ENCODE results near the gene ACAA1. TPM values are rescaled to one million over a fixed set of nuclear protein-coding genes. Genes with fewer than 3 reads are reported as not detected.

Gene ACAA1
- total RNA-seq, 4 donors from 2014 or later, result 48.1 to 69.5 (median 62.5) TPM

DNA sequence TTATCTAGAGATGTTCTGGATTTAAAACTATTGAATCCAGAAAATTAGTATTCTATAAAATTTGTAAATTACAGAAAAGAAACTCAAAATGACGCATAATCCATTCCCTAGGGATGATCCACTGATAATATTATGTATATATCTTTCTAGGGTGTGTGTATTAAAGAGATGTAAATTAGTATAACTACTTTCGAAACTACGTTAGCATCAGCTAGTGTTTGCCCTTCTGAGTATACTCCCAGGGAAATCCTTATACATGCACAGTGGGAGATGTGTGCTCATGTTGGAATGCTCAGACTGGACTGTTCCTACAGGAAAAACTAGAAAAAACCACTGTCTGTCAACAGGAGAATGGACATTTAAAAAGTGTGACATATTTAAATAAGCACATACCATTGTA is 36.4 kb downstream of the ACAA1 start:
- ATAC-seq (ENCODE audit: low FRiP score) (no peak), DNase-seq (ENCODE audit: low spot score) (no peak)
- TF ChIP-seq, protein P1, sequence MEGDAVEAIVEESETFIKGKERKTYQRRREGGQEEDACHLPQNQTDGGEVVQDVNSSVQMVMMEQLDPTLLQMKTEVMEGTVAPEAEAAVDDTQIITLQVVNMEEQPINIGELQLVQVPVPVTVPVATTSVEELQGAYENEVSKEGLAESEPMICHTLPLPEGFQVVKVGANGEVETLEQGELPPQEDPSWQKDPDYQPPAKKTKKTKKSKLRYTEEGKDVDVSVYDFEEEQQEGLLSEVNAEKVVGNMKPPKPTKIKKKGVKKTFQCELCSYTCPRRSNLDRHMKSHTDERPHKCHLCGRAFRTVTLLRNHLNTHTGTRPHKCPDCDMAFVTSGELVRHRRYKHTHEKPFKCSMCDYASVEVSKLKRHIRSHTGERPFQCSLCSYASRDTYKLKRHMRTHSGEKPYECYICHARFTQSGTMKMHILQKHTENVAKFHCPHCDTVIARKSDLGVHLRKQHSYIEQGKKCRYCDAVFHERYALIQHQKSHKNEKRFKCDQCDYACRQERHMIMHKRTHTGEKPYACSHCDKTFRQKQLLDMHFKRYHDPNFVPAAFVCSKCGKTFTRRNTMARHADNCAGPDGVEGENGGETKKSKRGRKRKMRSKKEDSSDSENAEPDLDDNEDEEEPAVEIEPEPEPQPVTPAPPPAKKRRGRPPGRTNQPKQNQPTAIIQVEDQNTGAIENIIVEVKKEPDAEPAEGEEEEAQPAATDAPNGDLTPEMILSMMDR (IDR thresholded peaks at IDR 0.05), result no peak

DNA sequence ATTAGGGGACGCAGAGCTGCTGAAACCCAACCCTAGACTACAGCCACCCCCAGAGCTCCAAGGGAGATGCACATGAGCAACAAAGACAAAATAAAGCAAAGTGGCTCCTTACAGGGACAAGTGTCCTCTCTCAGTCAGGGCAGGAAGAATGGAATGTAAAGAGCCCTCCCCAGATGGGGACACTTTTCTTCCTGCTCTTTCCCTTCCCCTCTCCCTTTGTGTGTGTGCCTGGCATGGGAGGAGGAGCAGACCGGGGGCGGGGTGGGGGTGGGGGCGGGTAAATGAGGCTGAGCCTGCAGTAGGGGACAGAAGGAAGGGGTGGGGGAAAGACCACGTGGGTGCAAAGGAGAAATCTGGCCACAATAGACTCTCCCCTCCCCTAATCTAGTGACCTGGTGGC is 37.4 kb downstream of the ACAA1 start:
- DNase-seq (ENCODE audit: low spot score) (no peak), ATAC-seq (ENCODE audit: low FRiP score) (no peak)
- TF ChIP-seq, protein P1 (IDR thresholded peaks at IDR 0.05), result no peak

DNA sequence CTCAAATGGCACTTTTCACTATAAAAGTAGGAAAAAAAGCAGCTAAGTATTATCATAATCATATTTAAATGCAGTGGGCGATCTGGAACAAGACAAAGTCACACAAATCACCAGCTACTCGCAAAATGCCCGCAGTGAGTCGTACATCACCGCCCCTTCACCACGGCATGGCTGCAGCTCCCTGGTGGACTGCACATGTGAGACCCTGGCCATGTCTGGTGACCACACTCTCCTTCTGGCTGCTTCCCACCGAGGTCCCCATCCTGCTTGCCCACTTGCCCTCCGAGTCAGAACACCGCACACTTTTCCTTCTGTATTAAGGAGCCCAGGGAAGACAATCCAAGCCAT is 38.6 kb downstream of the ACAA1 start:
- TF ChIP-seq, protein P1 (IDR thresholded peaks at IDR 0.05), result no peak
- no peak for DNase-seq (ENCODE audit: low spot score)
- ATAC-seq (ENCODE audit: low FRiP score), result no peak

DNA sequence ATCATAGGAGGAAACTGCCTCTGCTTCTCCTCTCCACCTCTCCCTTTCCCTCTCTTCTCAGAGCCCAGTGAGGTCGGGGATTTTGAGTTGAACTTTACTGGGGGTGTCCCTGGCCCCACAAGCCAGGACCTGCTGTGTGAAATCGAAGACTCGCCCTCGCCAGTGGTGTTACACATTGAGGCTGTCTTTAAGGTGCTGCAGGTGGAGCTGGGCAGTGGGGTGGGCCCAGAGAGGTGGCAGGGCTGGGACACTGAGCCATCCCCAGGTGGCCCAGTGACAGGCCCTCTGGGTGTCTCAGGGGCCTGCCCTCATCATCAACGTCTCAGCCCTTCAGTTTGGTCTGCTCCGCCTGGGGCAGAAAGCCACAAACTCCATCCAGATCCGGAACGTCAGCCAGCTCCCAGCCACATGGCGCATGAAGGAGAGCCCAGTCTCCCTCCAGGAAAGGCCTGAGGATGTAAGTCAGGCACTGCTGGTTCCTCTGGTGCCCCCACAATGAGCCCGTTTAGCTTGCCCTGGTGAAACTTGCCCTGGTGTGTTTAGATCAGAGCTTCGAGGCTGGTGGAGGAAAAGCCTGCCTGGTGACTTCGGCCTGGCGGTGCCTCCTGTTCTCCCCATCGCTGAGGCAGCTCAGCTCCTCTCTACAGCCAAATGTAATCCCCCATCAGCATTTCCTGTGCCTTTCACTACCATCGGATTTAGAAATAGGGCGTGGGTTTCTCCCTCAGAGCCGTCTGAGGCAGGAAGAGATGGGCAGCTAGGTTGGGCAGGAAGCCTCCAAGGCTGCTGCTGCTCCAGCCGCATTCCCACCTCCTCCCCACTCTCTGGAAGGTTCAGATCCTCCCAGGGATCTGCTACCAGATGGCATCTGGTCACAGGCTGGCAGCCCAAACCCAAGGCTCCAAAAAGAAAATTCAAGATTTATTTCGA is 39.2 kb downstream of the ACAA1 start:
- TF ChIP-seq, protein P1 (IDR thresholded peaks at IDR 0.05), result no peak
- no peak for ATAC-seq (ENCODE audit: low FRiP score)
- DNase-seq (ENCODE audit: low spot score), result no peak

DNA sequence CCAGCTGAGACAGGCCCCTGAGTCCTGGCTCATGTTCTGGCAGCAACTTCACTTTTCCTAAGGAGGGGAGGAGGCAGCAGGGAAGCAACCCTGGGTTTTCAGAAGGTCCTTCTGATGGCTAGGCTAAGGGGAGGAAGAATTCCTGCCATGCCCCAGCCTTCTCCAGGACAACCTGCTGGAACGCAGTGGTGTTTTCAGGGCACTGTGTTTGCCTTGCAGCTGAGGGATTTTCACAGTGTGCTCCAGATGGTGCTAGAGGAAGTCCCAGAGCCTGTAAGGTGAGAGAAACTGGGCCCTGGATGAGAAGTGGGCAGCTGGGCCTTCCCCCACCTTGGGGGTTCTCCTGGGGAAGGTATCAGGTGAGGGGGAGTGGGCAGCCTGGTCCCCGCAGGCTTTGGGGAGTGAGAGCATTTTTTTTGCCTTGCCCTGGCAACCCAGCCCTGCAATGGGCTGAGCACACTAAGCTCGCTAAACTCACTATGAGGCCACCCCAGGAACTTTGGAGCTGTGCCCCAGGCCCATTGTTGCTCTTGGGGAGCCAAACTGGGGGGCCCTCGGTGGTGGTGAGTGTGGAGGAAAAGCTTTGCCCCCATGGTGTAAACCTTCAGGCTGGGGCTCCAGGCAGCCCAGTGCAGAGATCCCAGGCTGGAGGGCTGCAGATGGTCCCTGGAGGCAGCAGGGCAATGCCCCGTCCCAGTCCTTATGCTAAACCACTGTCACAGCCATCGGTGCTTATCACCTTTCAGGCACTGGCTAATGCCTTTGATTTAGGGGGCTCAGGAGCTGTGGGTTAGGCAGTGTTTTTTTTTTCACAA is 41.1 kb downstream of the ACAA1 start:
- ATAC-seq (ENCODE audit: low FRiP score) (no peak), DNase-seq (ENCODE audit: low spot score) (no peak)
- TF ChIP-seq, protein P1 (IDR thresholded peaks at IDR 0.05), result no peak

DNA sequence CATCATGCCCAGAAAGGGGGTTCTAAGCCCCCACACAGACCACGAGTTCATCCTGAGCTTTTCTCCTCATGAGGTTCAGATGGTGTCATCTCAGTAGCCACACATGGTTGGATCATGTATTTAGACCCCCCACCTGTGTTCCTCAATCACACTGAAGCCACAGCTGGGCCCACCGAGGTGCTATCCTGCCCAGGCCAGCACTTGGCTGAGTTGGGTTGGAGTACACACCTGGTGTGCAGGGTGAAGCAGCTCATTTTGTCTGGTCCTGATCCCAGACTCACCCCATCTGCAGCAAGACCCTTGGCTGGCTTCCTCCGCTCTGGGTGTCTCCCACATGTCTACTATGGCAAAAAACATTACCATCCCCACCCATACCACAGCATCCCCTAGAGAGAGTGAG is 41.9 kb downstream of the ACAA1 start:
- TF ChIP-seq, protein P1 (IDR thresholded peaks at IDR 0.05), result no peak
- no peak for ATAC-seq (ENCODE audit: low FRiP score)
- no peak for DNase-seq (ENCODE audit: low spot score)

Data from omental fat pad (tissue), 4 donors.